HEK293 (cell line): ENCODE measurements around the gene RHOV.

ENCODE experiments used
- CTCF ChIA-PET: fragments of 350-600 bp; formaldehyde crosslinking; extraction: SDS; loops from one replicate; lab custom pipeline; 2021; ENCODE audit warnings: antibody characterized with exemption; lab: Yijun Ruan, JAX
- POLR2A ChIA-PET: fragments of 300-600 bp; formaldehyde crosslinking; extraction: SDS; loops from one replicate; lab custom pipeline; 2020; ENCODE audit warnings: antibody characterized with exemption, inconsistent platforms; lab: Yijun Ruan, JAX
- H3K27ac ChIP-seq: fragments of 200-500 bp; sonication (Bioruptor generic); 2 replicates; pipeline ENCODE4 v1.5.1; 2014; ENCODE audit warnings: low read depth, low read length, control low read depth, inconsistent platforms; ENCODE audit errors: extremely low read depth
- H3K36me3 ChIP-seq, 2 experiments: fragments of 200-500 bp in 1 of 2; sonication (Bioruptor generic) in 1 of 2; 1 replicate in 1 of 2; 2 replicates in 1 of 2; pipeline ENCODE4 v1.5.1; 2014 to 2017; ENCODE audit warnings: inconsistent platforms in 2 of 2, low read length in 2 of 2; ENCODE audit not compliant: control insufficient read depth in 2 of 2, insufficient read depth in 1 of 2
- H3K4me1 ChIP-seq: fragments of 200-500 bp; sonication (Bioruptor generic); 2 replicates; pipeline ENCODE4 v1.5.1; 2014; ENCODE audit warnings: mild to moderate bottlenecking, low read length, inconsistent platforms; ENCODE audit not compliant: control insufficient read depth, insufficient read depth
- H3K4me3 ChIP-seq: 2 replicates; pipeline ENCODE4 v1.5.1; 2011; ENCODE audit warnings: low read depth, mild to moderate bottlenecking, control low read depth, low read length, moderate library complexity
- H3K9me3 ChIP-seq: fragments of 200-500 bp; sonication (Bioruptor generic); 2 replicates; pipeline ENCODE4 v1.5.1; 2014; ENCODE audit warnings: low read depth, low read length, inconsistent platforms; ENCODE audit not compliant: control insufficient read depth, insufficient read depth
- INSM2 ChIP-seq: fragments of 450-650 bp; formaldehyde crosslinking; IDR thresholded peaks from 2 replicates; pipeline ENCODE4 v1.5.1; 2016; ENCODE audit warnings: missing biosample characterization, missing genetic modification characterization
- OSR2 ChIP-seq: fragments of 450-650 bp; formaldehyde crosslinking; IDR thresholded peaks from 2 replicates; pipeline ENCODE4 v1.5.1; 2016; ENCODE audit warnings: missing biosample characterization, missing genetic modification characterization
- PBX3 ChIP-seq: sonication (generic); formaldehyde crosslinking; IDR thresholded peaks from 2 replicates; pipeline ENCODE4 v1.8.1; 2022; ENCODE audit warnings: mild to moderate bottlenecking, moderate library complexity, missing genetic modification reagents
- REPIN1 ChIP-seq: fragments of 450-650 bp; formaldehyde crosslinking; IDR thresholded peaks from 2 replicates; pipeline ENCODE4 v1.5.1; 2017; ENCODE audit warnings: missing biosample characterization, missing genetic modification characterization, low read depth
- SALL2 ChIP-seq: fragments of 450-650 bp; formaldehyde crosslinking; IDR thresholded peaks from 2 replicates; pipeline ENCODE4 v1.5.0; 2017; ENCODE audit warnings: missing biosample characterization, mild to moderate bottlenecking, missing genetic modification characterization, borderline replicate concordance
- SCRT2 ChIP-seq: fragments of 450-650 bp; formaldehyde crosslinking; IDR thresholded peaks from 2 replicates; pipeline ENCODE4 v1.5.1; 2016; ENCODE audit warnings: missing biosample characterization, missing genetic modification characterization
- ZBTB20 ChIP-seq: fragments of 450-650 bp; formaldehyde crosslinking; IDR thresholded peaks from 2 replicates; pipeline ENCODE4 v1.5.1; 2016; ENCODE audit warnings: missing biosample characterization, missing genetic modification characterization
- ZBTB26 ChIP-seq: fragments of 450-650 bp; formaldehyde crosslinking; optimal IDR thresholded peaks from 2 replicates; pipeline ENCODE3; 2016; ENCODE audit warnings: missing biosample characterization, mild to moderate bottlenecking, missing genetic modification characterization
- ZBTB7A ChIP-seq: fragments of 450-650 bp; formaldehyde crosslinking; IDR thresholded peaks from 2 replicates; pipeline ENCODE4 v1.5.1; 2016; ENCODE audit warnings: low read depth, missing biosample characterization, missing genetic modification characterization
- ZNF121 ChIP-seq: fragments of 450-650 bp; formaldehyde crosslinking; IDR thresholded peaks from 2 replicates; pipeline ENCODE4 v1.5.1; 2016; ENCODE audit warnings: missing biosample characterization, missing genetic modification characterization
- ZNF155 ChIP-seq: fragments of 450-650 bp; formaldehyde crosslinking; IDR thresholded peaks from 2 replicates; pipeline ENCODE4 v1.5.1; 2016; ENCODE audit warnings: missing biosample characterization, missing genetic modification characterization
- ZNF175 ChIP-seq: fragments of 450-650 bp; formaldehyde crosslinking; IDR thresholded peaks from 2 replicates; pipeline ENCODE4 v1.5.1; 2016; ENCODE audit warnings: missing biosample characterization, missing genetic modification characterization
- ZNF2 ChIP-seq: fragments of 450-650 bp; formaldehyde crosslinking; IDR thresholded peaks from 2 replicates; pipeline ENCODE4 v1.5.1; 2016; ENCODE audit warnings: missing biosample characterization, missing genetic modification characterization
- ZNF223 ChIP-seq: fragments of 450-650 bp; formaldehyde crosslinking; IDR thresholded peaks from 2 replicates; pipeline ENCODE4 v1.5.1; 2016; ENCODE audit warnings: missing biosample characterization, missing genetic modification characterization
- ZNF561 ChIP-seq: fragments of 450-650 bp; IDR thresholded peaks from 2 replicates; pipeline ENCODE4 v1.5.1; 2018; ENCODE audit warnings: missing biosample characterization, missing genetic modification characterization, borderline replicate concordance
- ZNF580 ChIP-seq: fragments of 450-650 bp; formaldehyde crosslinking; IDR thresholded peaks from 2 replicates; pipeline ENCODE4 v1.5.1; 2016; ENCODE audit warnings: missing biosample characterization, missing genetic modification characterization
- ZNF692 ChIP-seq: fragments of 450-650 bp; formaldehyde crosslinking; IDR thresholded peaks from 2 replicates; pipeline ENCODE4 v1.5.1; 2016; ENCODE audit warnings: missing biosample characterization, missing genetic modification characterization
- ZNF704 ChIP-seq: fragments of 450-650 bp; formaldehyde crosslinking; IDR thresholded peaks from 2 replicates; pipeline ENCODE4 v1.5.1; 2016; ENCODE audit warnings: missing biosample characterization, missing genetic modification characterization
- ZNF776 ChIP-seq: fragments of 450-650 bp; formaldehyde crosslinking; IDR thresholded peaks from 2 replicates; pipeline ENCODE4 v1.5.0; 2017; ENCODE audit warnings: missing biosample characterization, missing genetic modification characterization, borderline replicate concordance
- ZNF792 ChIP-seq: fragments of 450-650 bp; formaldehyde crosslinking; IDR thresholded peaks from 2 replicates; pipeline ENCODE4 v1.5.1; 2016; ENCODE audit warnings: missing biosample characterization, missing genetic modification characterization
- ZNF837 ChIP-seq: fragments of 450-650 bp; formaldehyde crosslinking; IDR thresholded peaks from 2 replicates; pipeline ENCODE4 v1.5.1; 2016; ENCODE audit warnings: missing biosample characterization, missing genetic modification characterization
- ZSCAN4 ChIP-seq: fragments of 450-650 bp; formaldehyde crosslinking; IDR thresholded peaks from 2 replicates; pipeline ENCODE4 v1.5.1; 2017; ENCODE audit warnings: missing biosample characterization, missing genetic modification characterization

The RHOV gene

GRCh38 chr15:40914486-40914885, 40.5 kb upstream of the RHOV start:
- Histone ChIP-seq H3K27ac (no peak overlapping the region), H3K36me3 (no peaks in the 10 kb centered on the region), H3K9me3 (no peaks in the 10 kb centered on the region), H3K4me3 (no peak overlapping the region), H3K4me1 (no peaks in the 10 kb centered on the region)
- ChIA-PET POLR2A (interaction anchor here (2.0 kb wide), 1 partner anchor 14 kb away, joined by 9 read pairs; the partner anchor contains the start of gene DLL4), CTCF (interaction anchor here (0.6 to 2.0 kb wide), 4 partner anchors 9 to 108 kb away, joined by 3 to 10 read pairs (median 4); no protein-coding TSS in a partner anchor)
- no peak for TF ChIP-seq ZNF704
- no peak for TF ChIP-seq ZNF155 (tag by site-specific recombination)
- TF ChIP-seq REPIN1 (tag by site-specific recombination), result no peak
- TF ChIP-seq ZNF580 (tag by site-specific recombination), result no peak
- no peak for TF ChIP-seq ZBTB20 (tag by site-specific recombination)
- TF ChIP-seq ZNF223 (tag by site-specific recombination), result no peak
- no peak for TF ChIP-seq ZNF2 (tag by site-specific recombination)
- no peak for TF ChIP-seq ZNF776 (tag by site-specific recombination)

GRCh38 chr15:40914013-40914412, 40.0 kb upstream of the RHOV start:
- H3K36me3 ChIP-seq, result no peaks in the 10 kb centered on the region
- TF ChIP-seq ZSCAN4 (tag by site-specific recombination) (peak; percentile 97), SCRT2 (tag by site-specific recombination) (peak; percentile 28; the same call in 1 of the 2 replicates), ZNF792 (tag by site-specific recombination) (no peak), ZBTB26 (peak; percentile 7), ZNF776 (tag by site-specific recombination) (no peak), ZNF121 (no peak), ZNF175 (0 out of 2 replicates have a peak, but pooled peaks have one; percentile 61), SALL2 (tag by site-specific recombination) (peak; percentile 76; the same call in 1 of the 2 replicates)
- H3K9me3 ChIP-seq, result no peaks in the 10 kb centered on the region
- H3K27ac ChIP-seq, result no peak overlapping the region
- ChIA-PET POLR2A (interaction anchor here (2.0 kb wide), 1 partner anchor 15 kb away, joined by 9 read pairs; the partner anchor contains the start of gene DLL4), CTCF (no interaction called here)
- no peak overlapping the region for H3K4me3 ChIP-seq
- no peaks in the 10 kb centered on the region for H3K4me1 ChIP-seq

GRCh38 chr15:40912478-40912877, 38.4 kb upstream of the RHOV start:
- ChIA-PET CTCF (interaction anchor here (0.7 to 1.2 kb wide), 3 partner anchors 8 to 30 kb away, joined by 3 read pairs; no protein-coding TSS in a partner anchor), POLR2A (no interaction called here)
- H3K27ac ChIP-seq, result no peak overlapping the region

More at GRCh38 chr15:40912478-40912877, 38.4 kb upstream of the RHOV start:
- Histone ChIP-seq H3K36me3 (no peaks in the 10 kb centered on the region), H3K9me3 (no peaks in the 10 kb centered on the region), H3K4me3 (no peak overlapping the region), H3K4me1 (no peaks in the 10 kb centered on the region)
- TF ChIP-seq PBX3 (CRISPR knock-in tag) (no peak), ZNF561 (tag by site-specific recombination) (no peak), ZBTB7A (tag by site-specific recombination) (no peak), ZNF692 (no peak), INSM2 (tag by site-specific recombination) (no peak), ZNF837 (tag by site-specific recombination) (no peak), ZSCAN4 (tag by site-specific recombination) (no peak), OSR2 (tag by site-specific recombination) (no peak)
